ENCODE measurements around the gene CUL3.

The CUL3 gene

DNA sequence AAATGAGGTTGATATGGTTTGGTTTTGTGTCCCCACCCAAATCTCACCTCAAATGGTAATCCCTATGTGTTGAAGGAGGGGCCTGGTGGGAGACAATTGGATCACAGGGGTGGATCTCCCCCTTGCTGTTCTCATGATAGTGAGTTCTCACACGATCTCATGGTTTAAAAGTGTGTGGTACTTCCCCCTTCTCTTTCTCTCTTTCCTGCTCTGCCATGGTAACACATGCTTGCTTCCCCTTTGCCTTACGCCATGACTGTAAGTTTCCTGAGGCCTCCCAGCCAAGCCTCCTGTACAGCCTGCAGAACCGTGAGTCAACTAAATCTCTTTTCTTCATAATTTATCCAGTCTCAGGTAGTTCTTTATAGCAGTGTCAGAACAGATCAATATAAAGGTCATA, 158.5 kb downstream of the CUL3 start:
- DNase-seq (ENCODE audit: low read depth in 3 of 3): no peak

- no peak for DNase-seq (ENCODE audit: low read depth in 3 of 3)
Observed at GRCh38 chr2:224421065-224421464, 164.1 kb downstream of the CUL3 start.

All from stimulated activated CD4-positive, alpha-beta T cell treated with anti-CD3 and anti-CD28 coated beads, TNF-alpha, amount 100 ng/mL, for 48 hours (primary cell).